PC-3 (cell line): ENCODE data around the gene FGR.

ENCODE experiments used
- CTCF ChIP-seq: fragments of 300-600 bp; sonication (generic); conservative IDR thresholded peaks from 2 replicates; pipeline ENCODE4 v1.5.1; 2017; ENCODE audit warnings: antibody characterized with exemption, low read depth, mild to moderate bottlenecking, low read length
- EZH2 ChIP-seq: fragments of 300-600 bp; sonication (generic); IDR thresholded peaks from one replicate; pipeline ENCODE4 v1.6.1; 2017; ENCODE audit warnings: antibody characterized with exemption, mild to moderate bottlenecking, low read length; ENCODE audit not compliant: unreplicated experiment

DNA sequence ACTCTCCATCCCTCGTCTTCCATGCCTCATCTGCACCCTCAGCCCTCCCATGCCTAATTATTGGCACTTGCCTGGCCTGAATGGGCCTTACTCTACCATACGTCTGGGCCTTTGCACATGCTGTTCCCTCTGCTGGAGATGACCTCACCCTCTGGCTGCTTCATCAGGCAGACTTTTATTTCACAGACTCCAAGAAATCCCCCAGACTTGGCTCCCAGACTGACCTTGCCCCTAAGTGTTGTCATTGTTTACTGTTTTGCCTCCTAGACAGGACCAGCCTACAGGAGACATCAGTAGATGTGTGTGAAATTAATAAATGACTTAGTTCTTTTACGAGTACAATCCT, 25.8 kb downstream of the FGR start:
- no peak for TF ChIP-seq CTCF
- no peak for TF ChIP-seq EZH2
